Measurements from ENCODE around the gene DARS1.

- TF ChIP-seq CTCF (IDR thresholded peaks at IDR 0.05) (no peak), POLR2A (IDR thresholded peaks at IDR 0.05) (no peak)
Observed at GRCh38 chr2:135914485-135914884, 70.9 kb downstream of the DARS1 start.

Data from right lobe of liver (tissue), 4 donors.